Hematopoietic multipotent progenitor cell (in vitro differentiated cells): ENCODE measurements around the gene TTLL5. TPM values are rescaled to one million over a fixed set of nuclear protein-coding genes. Genes with fewer than 3 reads are reported as not detected.

Experiments
- DNase-seq, 3 donors: peaks; one replicate each; pipeline ENCODE4 v3.0.0-alpha.2; 2011 to 2015; ENCODE audit warnings: low read depth in 2 of 3, low spot score in 2 of 3
- total RNA-seq: library from RNA; depleted of rRNA; stranded (reverse); fragments of >200 nt; gene quantifications from one replicate; pipeline ENCODE4 v1.2.3, GENCODE V29; 2012

The TTLL5 gene
- total RNA-seq, 1 donor, result 24.8 TPM

GRCh38 chr14:75944607-75945241 lies 283.7 kb downstream of the TTLL5 start:
- no peak for DNase-seq

GRCh38 chr14:75946785-75947184 lies 285.7 kb downstream of the TTLL5 start:
- no peak for DNase-seq

- DNase-seq, result no peak
These were observed 291.4 kb downstream of the TTLL5 start for GRCh38 chr14:75952489-75952888.

- DNase-seq, result no peak
These were observed 298.0 kb downstream of the TTLL5 start for GRCh38 chr14:75959031-75959430.

- no peak for DNase-seq
These were observed 299.2 kb downstream of the TTLL5 start for GRCh38 chr14:75960231-75960630.

GRCh38 chr14:75961662-75962061 lies 300.6 kb downstream of the TTLL5 start:
- no peak for DNase-seq

GRCh38 chr14:75967866-75968265 lies 306.8 kb downstream of the TTLL5 start:
- DNase-seq, result no peak

- no peak for DNase-seq
These were observed 307.4 kb downstream of the TTLL5 start for GRCh38 chr14:75968456-75968855.

- DNase-seq, result no peak
These were observed 308.1 kb downstream of the TTLL5 start for GRCh38 chr14:75969126-75969525.

GRCh38 chr14:75969891-75970290 lies 308.8 kb downstream of the TTLL5 start:
- no peak for DNase-seq

GRCh38 chr14:75970989-75971388 lies 309.9 kb downstream of the TTLL5 start:
- DNase-seq, result no peak

- no peak for DNase-seq
These were observed 310.5 kb downstream of the TTLL5 start for GRCh38 chr14:75971509-75971908.

- peak in 1 of 3 donors; percentile 4 for DNase-seq
These were observed 311.9 kb downstream of the TTLL5 start for GRCh38 chr14:75972801-75973421.

- DNase-seq, result no peak
These were observed 316.0 kb downstream of the TTLL5 start for GRCh38 chr14:75976826-75977581.

GRCh38 chr14:75977582-75977943 lies 316.5 kb downstream of the TTLL5 start:
- DNase-seq, result no peak

- DNase-seq, result peak in 1 of 3 donors; percentile 15
These were observed 317.2 kb downstream of the TTLL5 start for GRCh38 chr14:75978249-75978731.

- peak in 2 of 3 donors; percentile 23 to 35 for DNase-seq
These were observed 318.1 kb downstream of the TTLL5 start for GRCh38 chr14:75979071-75979571.

GRCh38 chr14:75979648-75980565 lies 318.9 kb downstream of the TTLL5 start:
- DNase-seq, result no peak

GRCh38 chr14:75980856-75981255 lies 319.8 kb downstream of the TTLL5 start:
- DNase-seq, result no peak
